Ishikawa (cell line): ENCODE data around the gene REXO1.

Experiments
- CEBPB ChIP-seq: IDR thresholded peaks from 2 replicates; pipeline ENCODE4 v1.6.1; 2012
- CREB1 ChIP-seq: IDR thresholded peaks from 2 replicates; pipeline ENCODE4 v1.6.1; 2012; ENCODE audit warnings: low read depth
- EGR1 ChIP-seq: IDR thresholded peaks from 2 replicates; pipeline ENCODE4 v1.6.1; 2012
- EP300 ChIP-seq: IDR thresholded peaks from 2 replicates; pipeline ENCODE4 v1.6.1; 2012; ENCODE audit warnings: borderline replicate concordance
- FOXM1 ChIP-seq: IDR thresholded peaks from 2 replicates; pipeline ENCODE4 v1.6.1; 2012; ENCODE audit warnings: low read depth, borderline replicate concordance
- NFIC ChIP-seq: IDR thresholded peaks from 2 replicates; pipeline ENCODE4 v1.6.1; 2012
- RAD21 ChIP-seq: IDR thresholded peaks from 2 replicates; pipeline ENCODE4 v1.6.1; 2012; ENCODE audit warnings: low read depth
- REST ChIP-seq: IDR thresholded peaks from 2 replicates; pipeline ENCODE4 v1.6.1; 2012; ENCODE audit warnings: low read depth, mild to moderate bottlenecking
- TAF1 ChIP-seq: IDR thresholded peaks from 2 replicates; pipeline ENCODE4 v1.6.1; 2012; ENCODE audit warnings: low read depth, mild to moderate bottlenecking
- TCF12 ChIP-seq: IDR thresholded peaks from 2 replicates; pipeline ENCODE4 v1.6.1; 2012; ENCODE audit warnings: low read depth
- ZBTB7A ChIP-seq: IDR thresholded peaks from 2 replicates; pipeline ENCODE4 v1.6.1; 2012; ENCODE audit warnings: low read depth
- TF ChIP-seq, protein P1 (sequence below): IDR thresholded peaks from 2 replicates; pipeline ENCODE4 v1.6.1; 2012
- TF ChIP-seq, protein P2 (sequence below): IDR thresholded peaks from 2 replicates; pipeline ENCODE4 v1.6.1; 2012

DNA sequence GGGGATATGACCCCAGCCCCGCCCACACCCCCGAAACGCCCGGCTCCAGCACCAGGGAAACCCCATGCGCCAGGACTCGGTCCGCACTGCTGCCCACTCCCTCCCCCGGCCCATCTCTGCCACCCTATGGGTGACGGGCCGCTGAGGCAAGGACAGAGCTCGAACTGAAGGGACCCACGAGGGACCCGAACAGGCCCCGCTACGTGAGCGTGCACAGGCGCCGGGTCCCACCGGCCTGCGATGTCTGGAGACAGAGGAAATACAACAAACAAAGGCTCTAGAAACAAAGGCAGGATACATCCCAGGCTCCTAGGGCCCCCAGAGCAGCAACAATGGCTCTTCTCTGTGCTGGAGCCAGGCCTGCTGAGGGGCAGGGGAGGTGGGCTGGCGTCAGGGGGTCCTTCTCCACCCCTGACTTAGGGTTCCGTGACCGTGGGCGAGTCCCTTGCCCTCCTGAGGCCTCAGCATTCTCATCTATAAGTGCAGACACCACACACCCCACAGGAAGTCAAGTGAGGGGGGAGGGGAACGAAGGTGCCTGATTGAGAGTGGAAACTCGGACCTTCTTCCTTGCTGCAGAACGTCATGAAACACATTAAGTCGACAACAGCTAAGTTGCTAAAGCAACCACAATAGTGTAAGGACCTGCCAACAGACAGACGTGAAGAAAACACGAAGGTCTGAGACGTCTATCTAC is 34.0 kb upstream of the REXO1 start:
- TF ChIP-seq EGR1 (no peak), RAD21 (no peak), REST (no peak), NFIC (no peak), CREB1 (no peak), EP300 (no peak), FOXM1 (no peak), TCF12 (no peak), CEBPB (no peak), ZBTB7A (no peak), TAF1 (no peak)
- TF ChIP-seq, protein P1, sequence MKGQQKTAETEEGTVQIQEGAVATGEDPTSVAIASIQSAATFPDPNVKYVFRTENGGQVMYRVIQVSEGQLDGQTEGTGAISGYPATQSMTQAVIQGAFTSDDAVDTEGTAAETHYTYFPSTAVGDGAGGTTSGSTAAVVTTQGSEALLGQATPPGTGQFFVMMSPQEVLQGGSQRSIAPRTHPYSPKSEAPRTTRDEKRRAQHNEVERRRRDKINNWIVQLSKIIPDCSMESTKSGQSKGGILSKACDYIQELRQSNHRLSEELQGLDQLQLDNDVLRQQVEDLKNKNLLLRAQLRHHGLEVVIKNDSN, result no peak
- TF ChIP-seq, protein P2, sequence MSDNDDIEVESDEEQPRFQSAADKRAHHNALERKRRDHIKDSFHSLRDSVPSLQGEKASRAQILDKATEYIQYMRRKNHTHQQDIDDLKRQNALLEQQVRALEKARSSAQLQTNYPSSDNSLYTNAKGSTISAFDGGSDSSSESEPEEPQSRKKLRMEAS, result no peak
